OCI-LY7 (cell line): Measurements from ENCODE around the gene MYRIP. TPM values are rescaled to one million over a fixed set of nuclear protein-coding genes. Genes with fewer than 3 reads are reported as not detected.

Experiments used
- BruUV-seq: library from RNA; stranded (reverse); fragments of 400-500 nt; replicated peaks from 2 replicates; lab custom pipeline; 2021; lab: Mats Ljungman, UMichigan
- CTCF ChIA-PET: fragments of 300-600 bp; sonication (Branson Sonifier 250); formaldehyde crosslinking; loops from one replicate; lab custom pipeline; 2022; ENCODE audit warnings: antibody characterized with exemption; ENCODE audit not compliant: unreplicated experiment; lab: Charles Lee
- POLR2A ChIA-PET: fragments of 300-600 bp; sonication (Branson Sonifier 250); formaldehyde crosslinking; loops from one replicate; lab custom pipeline; 2022; ENCODE audit warnings: antibody characterized with exemption; lab: Charles Lee
- DNase-seq: peaks from one replicate; pipeline ENCODE4 v3.0.0-alpha.2; 2015; ENCODE audit warnings: low spot score
- H2AFZ ChIP-seq: fragments of 200-600 bp; sonication (generic), shearing (Covaris generic); 2 replicates; pipeline ENCODE4 v1.6.1; 2014; ENCODE audit warnings: mild to moderate bottlenecking, antibody characterized with exemption, low read length, moderate library complexity
- H3K27ac ChIP-seq: fragments of 200-600 bp; sonication (generic); 2 replicates; pipeline ENCODE4 v1.5.1; 2014; ENCODE audit warnings: mixed run types, low read depth, mild to moderate bottlenecking, moderate library complexity, low read length, inconsistent platforms; ENCODE audit not compliant: poor library complexity, severe bottlenecking
- H3K36me3 ChIP-seq: fragments of 200-600 bp; sonication (generic); 2 replicates; pipeline ENCODE4 v1.6.1; 2014; ENCODE audit warnings: mild to moderate bottlenecking, antibody characterized with exemption, low read length, moderate library complexity, mixed read lengths; ENCODE audit not compliant: insufficient read depth
- H3K4me1 ChIP-seq: fragments of 200-600 bp; sonication (generic); 2 replicates; pipeline ENCODE4 v1.5.1; 2014; ENCODE audit warnings: mild to moderate bottlenecking, low read length; ENCODE audit not compliant: insufficient read depth, poor library complexity, severe bottlenecking
- H3K4me2 ChIP-seq: fragments of 200-600 bp; sonication (generic); 2 replicates; pipeline ENCODE4 v1.6.1; 2014; ENCODE audit warnings: mild to moderate bottlenecking, low read length
- H3K4me3 ChIP-seq: fragments of 200-600 bp; sonication (generic); 2 replicates; pipeline ENCODE4 v1.5.1; 2014; ENCODE audit warnings: mild to moderate bottlenecking, low read depth, low read length; ENCODE audit not compliant: poor library complexity, severe bottlenecking
- H3K79me2 ChIP-seq: fragments of 200-600 bp; sonication (generic); 2 replicates; pipeline ENCODE4 v1.6.1; 2016; ENCODE audit warnings: low read depth, mild to moderate bottlenecking, low read length, moderate library complexity, mixed read lengths; ENCODE audit not compliant: insufficient read depth
- H3K9me2 ChIP-seq: fragments of 200-600 bp; sonication (generic); 2 replicates; pipeline ENCODE4 v1.6.1; 2016; ENCODE audit warnings: mild to moderate bottlenecking, low read length, mixed read lengths; ENCODE audit not compliant: insufficient read depth
- H3K9me3 ChIP-seq: fragments of 200-600 bp; sonication (generic); 2 replicates; pipeline ENCODE4 v1.6.1; 2014; ENCODE audit warnings: mild to moderate bottlenecking, mixed run types, low read length, mixed read lengths
- H4K20me1 ChIP-seq: fragments of 200-600 bp; sonication (generic); 2 replicates; pipeline ENCODE4 v1.6.1; 2014; ENCODE audit warnings: mild to moderate bottlenecking, antibody characterized with exemption, low read length, moderate library complexity, mixed read lengths; ENCODE audit not compliant: insufficient read depth
- EZH2phosphoT487 ChIP-seq: fragments of 200-600 bp; sonication (generic); IDR thresholded peaks from 2 replicates; pipeline ENCODE4 v1.6.1; 2018; ENCODE audit warnings: low read depth, borderline replicate concordance, mild to moderate bottlenecking, mixed run types, antibody characterized with exemption, low read length, moderate library complexity, mixed read lengths
- intact Hi-C: fragments of 100-400 bp; cut with micrococcal nuclease; formaldehyde crosslinking; loops from one replicate; pipeline ENCODE4 v1.10.0; 2022; ENCODE audit not compliant: unreplicated experiment
- total RNA-seq, 2 experiments: library from RNA; depleted of rRNA in 1 of 2; stranded (reverse); fragments of >200 nt in 1 of 2; shearing (Covaris generic) in 1 of 2; gene quantifications; 2 replicates each; pipeline ENCODE4 v1.2.3, GENCODE V29; 2014 to 2022
- TF ChIP-seq, protein P1 (sequence below): fragments of 200-600 bp; sonication (generic); conservative IDR thresholded peaks from 2 replicates; pipeline ENCODE4 v1.5.1; 2014; ENCODE audit warnings: mild to moderate bottlenecking, antibody characterized with exemption, low read length, moderate library complexity, mixed read lengths

MYRIP gene
- total RNA-seq, 2 experiments from 2014 or later = not detected

DNA sequence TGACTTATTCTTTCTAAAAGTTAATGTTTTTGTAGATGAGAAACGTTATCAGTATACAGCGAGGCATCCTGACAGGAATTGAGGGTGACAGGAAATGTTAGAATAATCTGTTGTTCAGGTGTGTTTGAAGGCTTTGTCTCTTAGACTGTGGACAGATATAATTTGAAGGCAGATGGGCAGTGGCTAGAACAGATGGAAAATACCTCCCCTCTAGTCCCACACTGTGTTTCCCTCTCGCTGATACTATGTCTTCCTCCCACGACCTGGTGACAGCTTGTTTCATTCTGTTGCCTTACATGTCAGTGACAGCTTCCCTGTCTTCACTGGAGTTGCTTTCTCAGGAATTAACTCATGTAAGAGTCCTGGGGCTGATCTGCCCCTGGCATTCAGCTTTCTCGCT, 125.3 kb downstream of the MYRIP start:
- no peaks in the 10 kb centered on the region for H3K9me3 ChIP-seq
- no peaks in the 10 kb centered on the region; the same call in 1 of the 2 replicates for H3K9me2 ChIP-seq
- H3K4me3 ChIP-seq = no peak overlapping the region
- DNase-seq = no peak
- H2AFZ ChIP-seq = no peak overlapping the region
- no peaks in the 10 kb centered on the region for H3K79me2 ChIP-seq
- CTCF ChIA-PET = no interaction called here
- BruUV-seq = no TSS peak
- H3K27ac ChIP-seq = no peak overlapping the region
- no peaks in the 10 kb centered on the region for H4K20me1 ChIP-seq
- no peak for TF ChIP-seq EZH2phosphoT487
- TF ChIP-seq, protein P1, sequence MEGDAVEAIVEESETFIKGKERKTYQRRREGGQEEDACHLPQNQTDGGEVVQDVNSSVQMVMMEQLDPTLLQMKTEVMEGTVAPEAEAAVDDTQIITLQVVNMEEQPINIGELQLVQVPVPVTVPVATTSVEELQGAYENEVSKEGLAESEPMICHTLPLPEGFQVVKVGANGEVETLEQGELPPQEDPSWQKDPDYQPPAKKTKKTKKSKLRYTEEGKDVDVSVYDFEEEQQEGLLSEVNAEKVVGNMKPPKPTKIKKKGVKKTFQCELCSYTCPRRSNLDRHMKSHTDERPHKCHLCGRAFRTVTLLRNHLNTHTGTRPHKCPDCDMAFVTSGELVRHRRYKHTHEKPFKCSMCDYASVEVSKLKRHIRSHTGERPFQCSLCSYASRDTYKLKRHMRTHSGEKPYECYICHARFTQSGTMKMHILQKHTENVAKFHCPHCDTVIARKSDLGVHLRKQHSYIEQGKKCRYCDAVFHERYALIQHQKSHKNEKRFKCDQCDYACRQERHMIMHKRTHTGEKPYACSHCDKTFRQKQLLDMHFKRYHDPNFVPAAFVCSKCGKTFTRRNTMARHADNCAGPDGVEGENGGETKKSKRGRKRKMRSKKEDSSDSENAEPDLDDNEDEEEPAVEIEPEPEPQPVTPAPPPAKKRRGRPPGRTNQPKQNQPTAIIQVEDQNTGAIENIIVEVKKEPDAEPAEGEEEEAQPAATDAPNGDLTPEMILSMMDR = no peak
- no peak overlapping the region for H3K4me2 ChIP-seq
- no peaks in the 10 kb centered on the region for H3K36me3 ChIP-seq
- H3K4me1 ChIP-seq = no peaks in the 10 kb centered on the region
- intact Hi-C loops = no loop called here
- POLR2A ChIA-PET = no interaction called here

- no peaks in the 10 kb centered on the region for H3K9me3 ChIP-seq
- H3K4me3 ChIP-seq = no peak overlapping the region
- POLR2A ChIA-PET = no interaction called here
- H2AFZ ChIP-seq = no peak overlapping the region
- intact Hi-C loops = no loop called here
- no peaks in the 10 kb centered on the region for H3K4me1 ChIP-seq
- no peak overlapping the region for H3K4me2 ChIP-seq
- TF ChIP-seq EZH2phosphoT487 = no peak
- TF ChIP-seq, protein P1 = no peak
- H3K27ac ChIP-seq = no peak overlapping the region
- CTCF ChIA-PET = no interaction called here
- no peaks in the 10 kb centered on the region for H3K79me2 ChIP-seq
- no peaks in the 10 kb centered on the region; the same call in 1 of the 2 replicates for H3K9me2 ChIP-seq
- H4K20me1 ChIP-seq = no peaks in the 10 kb centered on the region
- no peaks in the 10 kb centered on the region for H3K36me3 ChIP-seq
- BruUV-seq = no TSS peak
- no peak for DNase-seq
Observed at GRCh38 chr3:39935261-39935660, 125.9 kb downstream of the MYRIP start.

DNA sequence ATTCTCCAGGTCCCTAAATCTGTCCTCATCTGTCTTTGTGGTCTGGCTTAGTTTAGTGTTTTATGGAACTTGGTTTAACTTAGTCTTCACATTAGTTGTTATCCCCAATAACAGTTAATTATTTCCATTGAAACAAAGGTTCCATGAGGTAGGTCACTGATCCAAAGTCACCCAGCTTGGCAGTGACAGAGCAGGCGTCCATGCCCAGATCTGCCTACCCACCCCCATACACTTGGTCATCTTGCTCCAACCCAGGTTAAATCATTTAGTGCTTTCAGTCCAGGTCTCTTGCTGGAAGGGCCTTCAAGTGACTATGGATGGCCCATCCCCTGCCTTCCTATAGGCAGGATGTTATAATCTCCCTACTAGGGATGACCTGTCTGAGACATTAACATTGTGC, 127.4 kb downstream of the MYRIP start:
- no peaks in the 10 kb centered on the region for H3K4me1 ChIP-seq

More for the DNA sequence above, 127.4 kb downstream of the MYRIP start:
- no peak overlapping the region for H2AFZ ChIP-seq
- POLR2A ChIA-PET = interaction anchor here (1.0 kb wide), 1 partner anchor 11 kb away, joined by 3 read pairs; no protein-coding TSS in a partner anchor
- no peak overlapping the region for H3K27ac ChIP-seq
- H4K20me1 ChIP-seq = no peaks in the 10 kb centered on the region
- intact Hi-C loops = no loop called here
- H3K79me2 ChIP-seq = no peaks in the 10 kb centered on the region
- no peaks in the 10 kb centered on the region for H3K9me3 ChIP-seq
- no peaks in the 10 kb centered on the region for H3K36me3 ChIP-seq
- no peak overlapping the region for H3K4me2 ChIP-seq
- CTCF ChIA-PET = no interaction called here
- H3K4me3 ChIP-seq = no peak overlapping the region
- TF ChIP-seq, protein P1 = no peak
- no peak for TF ChIP-seq EZH2phosphoT487
- DNase-seq = no peak
- no TSS peak for BruUV-seq
- no peaks in the 10 kb centered on the region; the same call in 1 of the 2 replicates for H3K9me2 ChIP-seq
